ENCODE measurements around the gene PSORS1C1.
"Not testable (repeated sequence)": the region's sequence is repeated elsewhere in the genome, so short reads cannot be mapped to it uniquely, and the experiment has no call there.

The PSORS1C1 gene, protein sequence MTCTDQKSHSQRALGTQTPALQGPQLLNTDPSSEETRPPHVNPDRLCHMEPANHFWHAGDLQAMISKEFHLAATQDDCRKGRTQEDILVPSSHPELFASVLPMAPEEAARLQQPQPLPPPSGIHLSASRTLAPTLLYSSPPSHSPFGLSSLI

DNA sequence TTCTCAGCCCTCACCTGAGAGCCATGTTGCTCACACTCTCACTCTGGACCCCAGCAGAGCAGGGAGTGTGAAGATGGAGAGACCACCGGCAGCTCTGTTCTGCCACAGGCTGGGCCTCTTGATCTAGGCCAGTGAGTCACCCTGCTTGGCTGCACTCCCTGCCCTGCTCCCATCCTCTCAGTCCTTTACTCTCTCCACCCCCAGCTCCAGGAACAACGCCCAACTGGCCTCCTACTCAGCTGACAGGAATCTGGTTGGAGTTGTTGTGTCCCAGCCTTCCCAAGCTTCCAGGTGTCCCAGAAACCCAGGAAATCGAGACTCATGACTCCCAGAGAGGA is at the start of gene PSORS1C1:
TSS of gene PSORS1C1 (plus strand) at position 260 of the 338 bp plus-strand sequence. CDS start 14,833 bp downstream, outside the sequence.
- no peak for DNase-seq

DNA sequence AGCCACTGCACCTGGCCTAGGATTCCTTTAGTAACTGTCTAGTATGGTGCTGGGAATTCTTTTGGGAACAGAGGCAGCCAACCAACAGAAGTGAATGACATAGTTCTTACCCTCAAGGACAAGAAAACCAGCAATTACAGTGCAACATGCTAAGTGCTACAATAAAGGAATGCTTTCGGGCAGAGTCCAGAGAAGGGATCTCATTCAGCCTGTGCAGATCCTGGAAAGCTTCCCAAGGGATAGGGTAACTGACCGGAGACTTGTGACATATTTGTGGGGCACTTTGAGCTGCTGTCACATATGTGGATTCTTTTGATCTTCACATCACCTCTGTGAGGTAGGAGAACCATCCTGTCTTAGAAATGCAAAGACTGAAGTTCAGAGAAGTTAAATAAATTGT is 49.0 kb upstream of the PSORS1C1 start:
- DNase-seq, result no peak

DNA sequence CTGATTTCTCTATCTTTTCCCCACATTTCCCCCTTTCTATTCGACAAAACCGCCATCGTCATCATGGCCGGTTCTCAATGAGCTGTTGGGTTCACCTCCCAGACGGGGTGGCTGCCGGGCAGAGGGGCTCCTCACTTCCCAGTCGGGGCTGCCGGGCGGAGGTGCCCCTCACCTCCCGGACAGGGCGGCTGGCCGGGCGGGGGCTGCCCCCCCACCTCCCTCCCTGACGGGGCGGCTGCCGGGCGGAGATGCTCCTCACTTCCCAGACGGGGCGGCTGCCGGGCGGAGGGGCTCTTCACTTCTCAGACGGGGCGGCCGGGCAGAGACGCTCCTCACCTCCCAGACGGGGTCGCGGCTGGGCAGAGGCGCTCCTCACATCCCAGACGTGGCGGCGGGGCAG is 47.6 kb upstream of the PSORS1C1 start:
- DNase-seq, result not testable (repeated sequence)

DNA sequence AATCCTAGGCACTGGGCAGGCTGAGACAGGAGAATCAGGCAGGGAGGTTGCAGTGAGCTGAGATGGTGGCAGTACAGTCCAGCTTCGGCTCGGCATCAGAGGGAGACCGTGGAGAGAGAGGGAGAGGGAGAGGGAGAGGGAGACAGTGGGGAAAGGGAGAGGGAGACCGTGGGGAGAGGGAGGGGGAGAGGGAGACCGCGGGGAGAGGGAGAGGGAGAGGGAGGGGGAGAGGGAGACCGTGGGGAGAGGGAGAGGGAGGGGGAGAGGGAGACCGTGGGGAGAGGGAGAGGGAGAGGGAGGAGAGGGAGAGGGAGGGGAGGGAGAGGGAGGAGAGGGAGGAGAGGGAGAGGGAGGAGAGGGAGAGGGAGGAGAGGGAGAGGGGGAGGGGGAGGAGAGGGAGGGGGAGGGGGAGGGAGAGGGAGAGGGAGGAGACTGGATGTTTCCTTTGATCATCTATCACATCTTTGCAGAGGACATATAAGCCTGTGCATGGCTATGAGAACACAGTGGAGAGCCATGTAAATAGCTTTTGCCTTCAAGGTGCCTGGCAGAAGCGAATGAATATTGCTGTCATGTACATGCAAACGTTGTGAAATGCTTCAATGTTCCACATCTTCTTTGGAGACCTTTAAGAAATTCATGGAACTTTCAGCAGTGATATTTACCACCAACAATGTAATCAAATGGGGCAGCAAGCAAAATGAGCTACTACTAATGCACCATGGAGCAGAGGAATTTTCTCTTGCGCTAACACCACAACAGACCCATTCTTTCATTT is 46.5 kb upstream of the PSORS1C1 start:
- DNase-seq, result not testable (repeated sequence)

DNA sequence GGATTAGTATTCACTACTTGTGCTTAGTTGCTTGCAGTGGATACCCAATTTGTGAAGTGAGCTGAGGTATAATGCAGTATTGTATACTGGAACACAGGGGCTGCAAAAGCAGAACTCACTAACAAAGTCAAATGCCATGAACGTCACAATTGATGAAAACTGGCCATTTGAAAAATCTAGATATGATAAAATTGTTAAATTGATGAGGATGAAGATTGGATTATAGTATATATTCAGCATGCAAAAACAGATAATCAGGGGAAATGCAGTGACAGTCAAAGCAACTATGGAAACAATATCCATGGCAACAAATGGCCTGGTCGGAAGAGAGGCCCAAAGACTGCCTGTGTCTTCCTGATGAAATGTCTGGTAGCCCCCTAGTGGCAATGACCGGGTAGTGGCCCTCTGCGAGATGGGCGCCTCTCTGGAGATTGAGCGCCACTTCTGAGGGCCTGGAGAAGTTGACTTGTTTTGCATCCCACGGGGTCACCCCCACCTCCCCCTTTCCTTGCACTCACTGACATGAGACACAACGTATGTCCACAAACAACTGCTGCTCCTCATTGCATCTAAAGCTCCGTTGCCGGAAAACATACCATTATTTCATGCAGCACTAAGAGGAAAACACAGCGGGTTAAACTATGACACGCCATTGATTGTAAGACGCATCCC is 45.8 kb upstream of the PSORS1C1 start:
- peak; percentile 76 for DNase-seq

DNA sequence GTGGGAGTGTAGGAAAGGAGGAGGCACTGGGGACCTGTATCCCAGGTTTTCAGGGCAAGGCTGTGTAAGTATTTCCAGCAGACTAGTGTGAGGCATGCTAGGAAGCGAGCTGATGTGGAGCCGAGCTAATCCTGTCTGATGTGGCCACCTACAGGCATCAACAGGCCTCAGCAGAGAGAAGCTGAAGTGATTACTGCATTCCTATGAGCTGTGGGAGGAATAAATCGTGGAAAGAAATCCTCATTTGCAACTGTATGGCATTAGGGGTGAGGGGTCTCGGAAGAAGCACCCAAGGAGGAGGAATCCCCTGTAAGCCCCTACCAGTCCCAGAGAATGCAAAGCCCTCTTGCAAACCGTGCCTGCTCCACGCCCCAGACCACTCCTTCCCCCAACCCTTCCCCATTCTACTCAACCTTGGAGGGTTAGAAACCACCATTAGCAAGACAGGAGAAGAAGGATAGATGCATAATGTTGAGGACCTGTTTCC is 43.8 kb upstream of the PSORS1C1 start:
- DNase-seq, result no peak

DNA sequence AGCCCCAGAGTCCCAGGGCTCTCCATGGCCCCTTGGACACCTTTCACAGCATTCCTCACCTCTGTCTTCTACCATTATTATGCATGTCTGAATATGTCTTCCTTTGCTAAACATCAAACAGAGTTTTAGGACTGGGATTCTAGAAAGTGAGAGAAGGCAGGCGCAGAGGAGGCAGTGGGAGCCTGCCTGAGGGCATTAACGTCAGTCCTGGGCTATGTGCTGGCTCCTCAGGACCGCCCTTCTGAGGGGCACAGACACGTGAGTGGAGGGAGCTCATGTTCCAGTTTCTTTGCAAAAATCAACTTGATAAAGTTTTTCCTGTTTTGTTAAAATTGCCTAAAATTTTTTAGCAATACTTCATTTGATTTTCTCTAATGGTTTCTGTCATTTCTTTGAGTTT is 40.2 kb upstream of the PSORS1C1 start:
- DNase-seq, result no peak

DNA sequence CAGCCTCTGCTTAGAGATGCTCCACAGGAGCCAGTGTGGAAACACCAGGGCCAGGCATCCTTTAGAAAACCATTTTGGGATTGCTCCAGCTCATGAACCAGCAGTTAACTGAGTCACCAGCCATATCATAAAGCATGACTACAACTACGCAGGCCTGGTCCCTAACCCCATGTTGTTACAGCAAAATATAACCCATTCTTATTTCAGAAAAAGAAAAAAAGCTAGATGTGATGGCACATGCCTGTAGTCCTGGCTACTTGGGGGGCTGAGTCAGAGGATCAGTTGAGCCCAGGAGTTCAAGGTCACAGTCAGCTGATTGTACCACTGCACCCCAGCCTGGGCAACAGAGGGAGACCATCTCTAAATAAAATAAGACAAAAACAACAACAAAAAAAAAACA is 39.1 kb upstream of the PSORS1C1 start:
- no peak for DNase-seq

DNA sequence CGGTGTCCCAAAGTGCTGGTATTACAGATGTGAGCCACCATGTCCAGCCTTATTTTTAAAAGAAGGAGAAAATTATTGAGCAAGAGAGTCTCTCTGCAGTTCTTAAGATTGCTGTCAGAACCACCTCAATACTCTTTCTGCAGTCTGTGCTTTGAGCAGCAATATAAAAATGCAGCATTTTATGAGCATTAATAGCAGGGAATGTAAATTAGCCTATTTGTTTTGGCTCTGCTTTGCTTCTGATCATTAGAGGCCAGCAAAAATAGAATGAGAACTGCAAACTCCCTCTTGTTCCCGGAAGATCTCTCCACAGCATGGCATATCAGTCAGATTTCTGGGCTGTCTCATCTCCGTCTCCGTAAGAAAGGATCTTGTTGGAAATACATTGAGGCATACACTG is 38.0 kb upstream of the PSORS1C1 start:
- no peak for DNase-seq

DNA sequence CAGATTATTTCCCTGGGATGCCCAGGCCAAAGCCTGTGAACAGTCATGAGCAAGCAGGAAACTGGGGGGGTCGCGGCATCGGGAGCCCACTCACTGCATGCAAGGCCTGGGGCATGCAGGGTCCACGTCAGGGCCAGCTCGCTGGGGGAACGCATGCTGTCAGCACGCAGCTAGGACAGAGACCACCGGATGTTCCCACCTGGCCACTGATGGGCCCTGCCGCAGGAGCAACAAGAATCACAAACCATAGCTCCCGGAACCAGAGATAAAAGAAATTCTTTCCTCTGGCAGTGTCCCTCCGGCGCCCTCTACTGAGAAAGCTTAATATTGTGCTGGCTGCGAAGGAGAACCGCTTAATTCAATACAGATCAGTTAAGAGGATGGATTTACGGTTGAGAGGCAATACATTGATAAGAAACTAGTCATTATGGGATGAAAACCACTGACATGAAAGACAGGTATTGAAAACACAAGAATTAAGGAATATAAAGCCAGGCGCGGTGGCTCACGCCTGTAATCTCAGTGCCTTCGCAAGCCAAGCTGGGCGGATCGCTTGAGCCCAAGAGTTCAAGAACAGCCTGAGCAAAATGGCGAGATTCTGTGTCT is 34.8 kb upstream of the PSORS1C1 start:
- DNase-seq, result peak; percentile 70

DNA sequence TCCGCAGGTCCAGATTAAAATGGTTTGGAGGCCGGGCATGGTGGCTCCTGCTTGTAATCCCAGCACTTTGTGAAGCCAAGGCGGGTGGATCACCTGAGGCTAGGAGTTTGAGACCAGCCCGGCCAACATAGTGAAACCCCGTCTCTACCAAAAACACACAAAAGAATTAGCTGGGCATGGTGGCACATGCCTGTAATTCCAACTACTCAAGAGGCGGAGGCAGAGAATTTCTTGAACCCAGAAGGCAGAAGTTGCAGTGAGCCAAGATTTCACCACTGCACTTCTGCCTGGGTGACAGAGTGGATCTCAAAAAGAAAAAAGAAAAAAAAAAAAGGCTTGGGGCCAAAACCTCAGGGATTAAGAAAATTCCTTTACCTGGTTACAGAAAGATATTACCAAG is 32.7 kb upstream of the PSORS1C1 start:
- DNase-seq, result no peak

DNA sequence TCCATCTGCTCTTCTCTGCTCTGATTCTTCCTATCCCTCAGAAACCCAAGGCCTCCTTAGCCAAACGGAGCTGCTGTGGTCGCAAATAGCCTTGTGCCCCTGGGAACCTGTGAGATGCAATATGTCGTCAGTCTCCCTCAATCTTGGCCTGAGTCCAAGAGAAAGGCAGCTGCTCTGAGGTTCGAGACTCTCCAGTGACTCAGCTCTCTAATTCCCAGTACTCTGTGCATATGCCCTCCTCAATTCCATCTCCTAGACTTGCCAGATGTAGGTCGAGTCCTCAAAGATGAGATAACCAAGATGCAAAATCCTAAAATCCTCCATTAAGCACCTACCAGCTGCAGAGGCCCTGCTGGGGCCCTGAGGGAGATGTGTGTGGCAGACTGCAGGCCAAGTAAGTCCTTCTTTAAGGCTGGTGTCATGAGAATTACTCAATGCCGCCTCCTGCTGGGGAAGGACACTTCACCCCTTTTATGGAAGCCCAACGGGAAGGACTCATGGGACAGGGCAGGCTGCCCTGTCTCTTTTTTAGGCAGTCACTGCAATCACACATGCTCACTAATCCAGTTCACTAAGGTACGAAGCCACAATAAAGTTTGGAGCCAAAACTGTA is 30.8 kb upstream of the PSORS1C1 start:
- DNase-seq, result no peak

DNA sequence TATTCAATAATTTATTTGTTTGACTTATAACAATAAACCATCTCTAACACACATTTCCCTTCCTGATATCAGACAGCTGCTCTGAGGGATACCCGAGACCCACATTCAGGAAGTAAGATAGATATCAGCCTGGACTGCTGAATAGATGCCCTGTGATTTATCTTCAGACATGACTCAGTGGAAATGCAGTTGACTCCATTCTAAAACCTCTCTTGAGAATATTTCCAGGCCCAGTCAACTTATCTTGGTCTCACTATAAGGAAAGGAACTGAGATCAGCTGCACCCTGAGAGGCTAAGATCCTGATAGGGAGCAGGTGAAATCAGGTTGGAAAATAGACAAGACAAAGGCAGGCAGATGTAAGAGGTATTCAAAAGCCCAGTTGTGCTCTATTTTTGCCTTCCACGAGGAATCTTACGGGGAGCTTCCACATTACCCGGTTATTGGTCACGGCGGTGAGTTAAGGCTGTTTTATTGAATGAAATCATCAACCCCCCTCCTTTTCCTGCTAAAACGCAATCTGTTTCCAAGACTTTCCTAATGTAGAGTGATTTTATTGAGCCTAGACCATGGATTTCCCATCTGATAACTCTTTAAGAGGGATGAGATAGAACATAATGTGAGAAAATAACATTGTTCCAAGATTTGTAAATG is 27.7 kb upstream of the PSORS1C1 start:
- no peak for DNase-seq

DNA sequence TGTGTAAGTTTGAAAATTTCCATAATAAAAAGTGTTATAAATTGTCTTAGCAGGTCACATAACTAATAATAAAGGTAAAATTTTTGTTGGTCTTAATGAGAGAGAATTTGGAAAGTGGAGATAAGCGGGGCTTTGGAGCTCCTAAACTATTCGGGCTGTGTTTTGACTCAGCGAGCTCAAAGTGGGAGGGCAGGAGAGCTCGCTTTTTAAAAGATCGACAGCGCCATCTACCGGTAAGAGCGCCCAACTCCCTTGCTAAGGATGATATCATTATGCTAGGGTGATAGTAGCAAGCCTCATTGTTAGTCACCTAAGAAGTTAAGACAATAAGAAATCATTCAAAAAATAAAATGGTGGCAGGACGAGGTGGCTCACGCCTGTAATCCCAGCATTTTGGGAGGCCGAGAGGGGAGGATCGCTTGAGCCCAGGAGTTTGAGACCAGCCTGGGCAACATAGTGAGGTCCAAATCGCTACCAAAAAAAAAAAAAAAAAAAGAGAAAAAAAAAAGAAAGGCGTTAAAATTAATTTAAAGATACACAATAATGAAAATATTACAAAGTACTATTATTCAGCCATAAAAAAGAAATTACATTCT is 27.0 kb upstream of the PSORS1C1 start:
- DNase-seq, result peak; percentile 83

DNA sequence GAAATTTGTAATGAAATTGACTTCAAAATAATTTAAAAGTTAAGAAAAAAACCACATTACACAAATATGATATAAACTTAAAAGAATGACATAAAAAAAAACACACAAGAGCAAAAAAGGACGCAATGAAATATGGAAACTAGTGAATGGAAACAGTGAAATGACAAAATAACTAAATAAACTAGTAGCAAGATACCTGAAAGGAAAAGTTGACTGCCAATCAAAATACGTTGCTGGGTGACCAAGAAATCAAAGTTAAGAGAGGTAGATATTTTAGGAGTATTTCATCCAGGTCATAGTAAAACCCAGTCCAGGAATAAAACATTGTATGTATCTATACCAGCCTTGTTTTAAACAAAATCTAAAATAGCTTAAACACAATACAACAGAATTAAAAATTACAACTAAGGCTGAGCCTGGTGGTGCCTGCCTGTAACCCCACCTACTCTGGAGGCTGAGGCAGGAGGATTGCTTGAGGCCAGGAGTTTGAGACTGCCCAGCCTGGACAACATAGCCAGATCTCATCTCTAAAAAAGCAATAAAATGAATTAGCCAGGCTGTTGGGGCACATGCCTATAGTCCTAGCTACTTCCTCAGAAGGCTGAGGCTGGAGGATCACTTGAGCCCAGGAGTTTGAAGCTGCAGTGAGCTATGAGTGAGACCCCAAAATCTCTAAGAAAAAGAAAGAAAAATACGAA is 24.2 kb upstream of the PSORS1C1 start:
- DNase-seq, result no peak

DNA sequence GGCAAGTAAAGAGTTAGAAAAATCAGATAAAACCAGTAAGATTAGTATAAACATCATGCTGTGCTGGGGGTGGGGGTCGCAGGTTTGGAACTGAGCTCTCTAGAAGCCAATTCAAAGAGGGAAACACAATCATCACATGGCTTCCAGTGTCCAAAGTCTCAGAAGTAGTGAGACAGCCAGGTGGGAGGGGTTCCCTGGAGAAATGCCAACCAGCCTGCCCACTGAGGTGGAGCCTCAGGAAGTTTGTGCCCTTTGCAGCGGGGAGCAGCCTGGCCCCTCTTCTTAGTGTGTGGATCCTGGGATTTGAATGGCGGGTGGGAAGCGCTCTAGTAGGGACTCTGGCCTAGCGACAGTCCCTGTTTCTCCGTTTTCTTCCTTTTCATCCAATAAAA is 23.6 kb upstream of the PSORS1C1 start:
- no peak for DNase-seq

DNA sequence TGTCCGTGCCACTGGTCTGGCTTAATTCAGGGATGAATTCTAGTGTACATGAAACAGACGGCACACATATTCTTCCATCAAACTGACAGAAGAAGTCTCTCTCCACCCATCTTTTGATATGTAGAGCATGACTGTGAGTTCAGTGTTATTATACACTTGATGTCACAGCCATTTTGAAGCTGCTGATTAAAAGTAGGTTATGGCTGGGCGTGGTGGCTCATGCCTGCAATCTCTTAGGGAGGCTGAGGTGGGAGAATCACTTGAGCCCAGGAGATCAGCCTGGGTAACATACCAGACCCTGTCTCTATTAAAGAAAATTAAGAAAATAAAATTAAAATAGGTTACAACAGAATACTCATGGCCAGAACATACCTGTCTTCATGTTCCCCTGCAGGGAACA is 22.9 kb upstream of the PSORS1C1 start:
- DNase-seq, result no peak

DNA sequence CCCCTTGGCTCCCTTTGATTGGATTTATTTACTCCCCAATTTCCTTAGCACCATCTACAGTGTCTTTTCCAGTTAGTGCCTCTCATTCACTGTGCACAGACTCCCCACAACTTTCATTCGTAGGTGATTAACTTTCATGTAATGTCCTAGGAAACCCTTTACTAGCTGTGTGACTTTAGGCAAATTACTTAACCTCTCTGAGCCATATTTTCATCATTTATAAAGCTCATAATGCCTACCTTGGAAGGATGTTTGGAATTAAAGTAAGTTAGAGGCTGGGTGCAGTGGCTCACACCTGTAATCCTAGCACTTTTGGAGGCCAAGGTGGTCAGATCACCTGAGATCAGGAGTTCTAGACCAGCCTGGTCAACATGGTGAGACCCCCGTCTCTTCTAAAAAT is 22.4 kb upstream of the PSORS1C1 start:
- DNase-seq, result no peak

DNA sequence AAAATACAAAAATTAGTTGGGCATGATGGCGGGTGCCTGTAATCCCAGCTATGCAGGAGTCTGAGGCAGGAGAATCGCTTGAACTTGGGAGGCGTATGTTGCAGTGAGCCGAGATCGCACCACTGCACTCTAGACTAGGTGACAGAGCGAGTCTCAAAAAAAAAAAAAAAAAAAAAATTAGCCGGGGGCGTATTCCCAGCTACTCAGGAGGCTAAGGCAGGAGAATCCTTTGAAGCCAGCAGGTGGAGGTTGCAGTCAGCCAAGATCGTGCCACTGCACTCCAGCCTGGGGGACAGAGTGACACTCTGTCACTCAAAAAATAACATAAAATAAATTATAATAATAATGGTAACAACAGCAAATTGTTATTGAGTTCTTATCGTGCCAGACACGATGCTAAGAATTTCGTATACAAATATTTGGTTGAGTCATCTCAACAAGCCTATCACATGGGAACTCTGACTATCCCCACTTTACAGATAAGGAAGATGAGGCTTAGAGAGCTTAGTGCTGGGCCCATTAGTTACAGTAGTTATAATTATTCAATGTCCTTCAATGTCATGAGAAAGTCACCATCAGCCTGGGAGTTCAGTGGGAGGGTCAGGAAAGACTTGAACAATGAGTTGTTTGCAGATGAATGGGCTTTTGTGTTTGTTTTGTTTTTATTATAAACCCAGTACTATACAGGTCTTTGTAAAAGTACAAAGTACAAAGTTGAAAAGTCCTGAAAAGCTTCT is 21.7 kb upstream of the PSORS1C1 start:
- no peak for DNase-seq

DNA sequence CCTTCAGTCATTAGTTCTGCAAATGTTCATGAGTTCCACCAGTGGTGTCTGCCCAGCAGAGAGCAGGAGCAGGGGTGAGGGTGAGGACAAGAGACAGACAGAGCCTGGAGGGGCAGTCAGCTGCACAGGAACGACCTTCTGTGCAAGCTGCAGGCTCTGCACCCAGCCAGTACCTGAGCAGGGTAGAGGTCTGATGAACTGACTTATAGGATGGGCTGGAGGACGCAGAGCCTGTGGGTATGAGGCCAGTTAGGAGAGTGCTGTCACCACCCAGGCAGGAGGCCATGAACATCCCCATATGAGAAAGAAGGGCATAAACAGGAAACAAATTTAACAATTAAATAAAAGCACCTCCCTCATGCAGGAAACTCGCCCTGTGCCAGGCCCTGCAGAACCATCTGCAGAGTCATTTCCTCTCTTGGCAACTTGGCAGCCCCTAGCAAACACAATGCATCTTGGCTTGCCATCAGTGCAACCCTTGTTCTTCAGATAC is 20.2 kb upstream of the PSORS1C1 start:
- no peak for DNase-seq

DNA sequence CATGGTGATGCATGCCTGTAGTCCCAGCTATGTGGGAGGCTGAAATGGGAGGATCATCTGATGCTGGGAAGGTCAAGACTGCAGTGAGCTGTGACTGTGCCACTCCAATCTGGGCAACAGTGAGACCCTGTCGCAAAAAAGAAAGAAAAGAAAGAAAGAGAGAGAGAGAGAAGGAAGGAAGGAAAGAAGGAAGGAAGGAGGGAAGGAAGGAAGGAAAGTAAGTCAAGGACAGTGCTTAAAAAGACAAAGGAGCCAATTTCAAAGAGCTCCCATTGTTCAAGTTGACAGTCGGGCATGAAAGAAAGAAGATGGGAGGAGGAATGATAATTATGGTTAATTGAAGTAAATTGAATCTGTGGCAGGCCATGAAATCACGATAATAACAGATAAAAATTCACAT is 18.4 kb upstream of the PSORS1C1 start:
- no peak for DNase-seq

Measured in NCI-H510A treated with DMSO at 0.1 percent for 48 hours (cell line).